DOHH2 (cell line): Measurements from ENCODE around the gene DERL3.
A peak's percentile ranks its signal among the peaks of the same experiment; 100 is the strongest.

Source experiments
- H3F3A ChIP-seq: fragments of 200-600 bp; sonication (generic), shearing (Covaris generic); 2 replicates; pipeline ENCODE4 v1.6.0; 2016; ENCODE audit warnings: antibody characterized with exemption, mild to moderate bottlenecking; ENCODE audit not compliant: control insufficient read depth, insufficient read depth
- H3K27ac ChIP-seq: fragments of 200-600 bp; sonication (generic); 2 replicates; pipeline ENCODE4 v1.5.1; 2014; ENCODE audit warnings: low read depth, mild to moderate bottlenecking, low read length, moderate library complexity
- H3K27me3 ChIP-seq: fragments of 200-600 bp; sonication (generic); 2 replicates; pipeline ENCODE4 v1.6.1; 2014; ENCODE audit warnings: mild to moderate bottlenecking, low read length, mixed read lengths; ENCODE audit not compliant: control insufficient read depth
- H3K36me3 ChIP-seq: fragments of 200-600 bp; sonication (generic); 2 replicates; pipeline ENCODE4 v1.6.1; 2014; ENCODE audit warnings: mild to moderate bottlenecking, low read length, moderate library complexity, mixed read lengths; ENCODE audit not compliant: control insufficient read depth
- H3K4me1 ChIP-seq: fragments of 200-600 bp; sonication (generic); 2 replicates; pipeline ENCODE4 v1.6.1; 2014; ENCODE audit warnings: mild to moderate bottlenecking, low read length, mixed read lengths; ENCODE audit not compliant: control insufficient read depth
- H3K4me2 ChIP-seq: fragments of 200-600 bp; sonication (generic); 2 replicates; pipeline ENCODE4 v1.6.0; 2014; ENCODE audit warnings: mild to moderate bottlenecking, low read length, moderate library complexity
- H3K4me3 ChIP-seq: fragments of 200-600 bp; sonication (generic); 2 replicates; pipeline ENCODE4 v1.5.1; 2014; ENCODE audit warnings: mild to moderate bottlenecking, low read length, mixed read lengths
- H3K79me2 ChIP-seq: fragments of 200-600 bp; sonication (generic); 2 replicates; pipeline ENCODE4 v1.6.1; 2014; ENCODE audit warnings: mild to moderate bottlenecking, low read length, mixed read lengths; ENCODE audit not compliant: control insufficient read depth
- H3K9me2 ChIP-seq: fragments of 200-600 bp; sonication (generic); replicated peaks from 2 replicates; pipeline ENCODE4 v1.6.1; 2014; ENCODE audit warnings: mild to moderate bottlenecking, low read length, mixed read lengths; ENCODE audit not compliant: control insufficient read depth
- H3K9me3 ChIP-seq: fragments of 200-600 bp; sonication (generic); 2 replicates; pipeline ENCODE4 v1.6.1; 2014; ENCODE audit warnings: antibody characterized with exemption, low read length, mixed read lengths; ENCODE audit not compliant: control insufficient read depth, insufficient read depth
- H4K20me1 ChIP-seq: fragments of 200-600 bp; sonication (generic); 2 replicates; pipeline ENCODE4 v1.6.0; 2014; ENCODE audit warnings: low read depth, mild to moderate bottlenecking, antibody characterized with exemption, low read length, moderate library complexity; ENCODE audit not compliant: control insufficient read depth, insufficient read depth
- EZH2phosphoT487 ChIP-seq: fragments of 200-600 bp; sonication (generic); IDR thresholded peaks from 2 replicates; pipeline ENCODE4 v1.6.1; 2017; ENCODE audit warnings: borderline replicate concordance, mild to moderate bottlenecking, antibody characterized with exemption, low read length, moderate library complexity, mixed read lengths
- TF ChIP-seq, protein P1 (sequence below): fragments of 200-600 bp; sonication (generic); IDR thresholded peaks from one replicate; pipeline ENCODE4 v1.5.1; 2014; ENCODE audit warnings: antibody characterized with exemption, mild to moderate bottlenecking, low read depth, low read length; ENCODE audit not compliant: poor library complexity, severe bottlenecking

Gene DERL3

DNA sequence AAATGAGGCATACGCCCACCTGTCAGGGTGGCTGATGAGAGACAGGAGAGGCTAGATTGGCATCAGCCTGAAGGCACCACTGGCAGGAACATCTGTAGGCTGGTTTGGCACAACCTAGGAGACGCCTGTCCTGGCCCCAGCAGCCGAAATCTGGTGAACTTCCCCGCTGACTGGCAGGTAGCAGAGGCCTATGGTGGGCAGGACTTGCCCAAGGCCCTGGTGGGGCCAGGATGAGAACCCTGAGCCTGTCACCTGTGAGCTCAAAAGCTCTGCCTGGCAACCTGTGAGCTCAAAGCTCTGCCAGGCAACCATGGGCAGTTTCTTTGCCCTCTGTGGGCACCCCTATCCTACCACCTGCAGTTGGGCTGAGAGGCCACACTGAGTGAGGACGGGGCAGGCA, 2.5 kb downstream of the DERL3 start:
- H3K9me2 ChIP-seq: no peaks in the 10 kb centered on the region
- peak overlapping the region; percentile 79 for H3K4me3 ChIP-seq
- peaks cover 56% of the 10 kb centered on the region for H3K79me2 ChIP-seq
- peaks cover 5% of the 10 kb centered on the region for H3F3A ChIP-seq
- H3K4me1 ChIP-seq: peaks cover 72% of the 10 kb centered on the region
- H3K27me3 ChIP-seq: no peaks in the 10 kb centered on the region
- peaks cover 69% of the 10 kb centered on the region for H3K36me3 ChIP-seq
- peak overlapping the region; percentile 91 for H3K27ac ChIP-seq
- peak overlapping the region; percentile 76 for H3K4me2 ChIP-seq
- no peaks in the 10 kb centered on the region; the same call in 1 of the 2 replicates for H4K20me1 ChIP-seq
- TF ChIP-seq, protein P1, sequence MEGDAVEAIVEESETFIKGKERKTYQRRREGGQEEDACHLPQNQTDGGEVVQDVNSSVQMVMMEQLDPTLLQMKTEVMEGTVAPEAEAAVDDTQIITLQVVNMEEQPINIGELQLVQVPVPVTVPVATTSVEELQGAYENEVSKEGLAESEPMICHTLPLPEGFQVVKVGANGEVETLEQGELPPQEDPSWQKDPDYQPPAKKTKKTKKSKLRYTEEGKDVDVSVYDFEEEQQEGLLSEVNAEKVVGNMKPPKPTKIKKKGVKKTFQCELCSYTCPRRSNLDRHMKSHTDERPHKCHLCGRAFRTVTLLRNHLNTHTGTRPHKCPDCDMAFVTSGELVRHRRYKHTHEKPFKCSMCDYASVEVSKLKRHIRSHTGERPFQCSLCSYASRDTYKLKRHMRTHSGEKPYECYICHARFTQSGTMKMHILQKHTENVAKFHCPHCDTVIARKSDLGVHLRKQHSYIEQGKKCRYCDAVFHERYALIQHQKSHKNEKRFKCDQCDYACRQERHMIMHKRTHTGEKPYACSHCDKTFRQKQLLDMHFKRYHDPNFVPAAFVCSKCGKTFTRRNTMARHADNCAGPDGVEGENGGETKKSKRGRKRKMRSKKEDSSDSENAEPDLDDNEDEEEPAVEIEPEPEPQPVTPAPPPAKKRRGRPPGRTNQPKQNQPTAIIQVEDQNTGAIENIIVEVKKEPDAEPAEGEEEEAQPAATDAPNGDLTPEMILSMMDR: no peak
- no peak for TF ChIP-seq EZH2phosphoT487
- H3K9me3 ChIP-seq: no peaks in the 10 kb centered on the region

DNA sequence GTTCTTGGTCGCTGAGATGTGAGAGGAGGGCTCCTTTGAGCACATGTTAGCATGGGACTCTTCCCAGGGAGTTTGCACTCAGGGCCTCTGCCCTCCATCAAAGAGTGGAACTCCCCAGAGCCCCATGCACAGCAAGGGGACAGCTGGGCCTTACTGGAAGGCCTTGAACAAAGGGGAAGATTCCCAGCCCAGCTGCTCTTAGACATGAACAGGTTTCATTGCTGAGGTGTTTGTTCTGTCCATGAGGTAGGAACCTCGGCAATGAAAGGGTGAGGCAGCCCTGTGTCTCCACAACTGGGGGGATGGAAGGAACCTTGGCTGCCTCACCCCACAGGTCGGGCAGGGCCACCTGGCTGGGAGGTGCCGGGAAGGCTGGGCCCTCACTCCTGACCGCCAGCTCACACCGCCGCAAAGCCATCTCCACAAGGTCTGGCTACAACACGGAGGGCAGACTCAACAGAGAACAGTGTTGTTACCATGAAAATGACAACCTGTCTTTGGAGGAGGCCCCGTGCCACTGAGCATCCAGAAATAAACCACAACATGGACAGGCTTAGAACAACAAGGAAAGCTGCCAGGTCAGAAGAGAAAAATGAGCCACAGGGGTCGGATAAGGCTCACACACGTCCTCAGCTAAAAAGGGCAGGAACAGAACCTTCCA, 3.2 kb downstream of the DERL3 start:
- peaks cover 74% of the 10 kb centered on the region for H3K4me1 ChIP-seq
- no peaks in the 10 kb centered on the region; the same call in 1 of the 2 replicates for H4K20me1 ChIP-seq
- H3K9me3 ChIP-seq: no peaks in the 10 kb centered on the region
- no peaks in the 10 kb centered on the region for H3K9me2 ChIP-seq
- H3K4me2 ChIP-seq: peak overlapping the region; percentile 76
- H3F3A ChIP-seq: peaks cover 5% of the 10 kb centered on the region
- peak overlapping the region; percentile 79 for H3K4me3 ChIP-seq
- H3K27me3 ChIP-seq: no peaks in the 10 kb centered on the region
- TF ChIP-seq, protein P1: no peak
- TF ChIP-seq EZH2phosphoT487: no peak
- H3K27ac ChIP-seq: peak overlapping the region; percentile 91
- peaks cover 63% of the 10 kb centered on the region for H3K79me2 ChIP-seq
- peaks cover 75% of the 10 kb centered on the region for H3K36me3 ChIP-seq

DNA sequence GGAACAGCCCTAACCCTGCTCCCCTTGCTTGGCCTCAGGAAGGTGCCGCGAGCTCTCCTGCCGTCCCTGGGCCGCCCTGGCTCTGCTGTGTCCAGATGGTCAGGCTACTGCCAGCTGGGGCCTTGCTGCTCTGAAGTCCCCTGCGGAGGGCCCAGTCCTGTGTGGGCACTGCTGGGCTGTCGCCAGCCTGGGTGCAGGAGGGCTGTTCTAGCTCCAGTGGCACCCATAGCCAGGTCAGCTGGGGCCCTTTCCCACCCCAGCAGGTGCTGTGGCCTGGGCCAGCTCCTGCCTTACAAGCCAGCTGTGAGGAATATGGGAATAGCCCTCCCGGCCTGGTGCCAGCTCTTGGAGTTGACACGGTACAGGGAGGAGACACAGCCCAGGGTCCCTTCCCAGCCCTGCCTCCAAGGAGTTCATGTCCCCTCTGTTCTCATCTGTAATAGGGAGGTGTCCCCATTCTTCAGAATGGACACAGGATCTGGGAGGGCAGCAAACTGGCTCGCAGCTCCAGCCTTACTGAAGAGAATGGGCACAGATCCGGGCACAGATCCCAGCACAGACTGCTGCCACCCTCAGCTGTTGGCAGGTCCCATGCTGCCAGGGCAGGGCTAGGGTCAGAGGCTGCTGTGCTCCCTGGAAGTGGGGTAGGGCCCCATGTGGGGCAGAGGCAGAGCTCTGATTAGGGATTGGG, 3.9 kb downstream of the DERL3 start:
- peak overlapping the region; percentile 76 for H3K4me2 ChIP-seq
- no peak overlapping the region for H3K4me3 ChIP-seq
- H3K27ac ChIP-seq: peak overlapping the region; percentile 91
- H3K79me2 ChIP-seq: peaks cover 70% of the 10 kb centered on the region
- H3K4me1 ChIP-seq: peaks cover 77% of the 10 kb centered on the region
- no peaks in the 10 kb centered on the region for H3K9me2 ChIP-seq
- H3K36me3 ChIP-seq: peaks cover 81% of the 10 kb centered on the region
- H3F3A ChIP-seq: peaks cover 8% of the 10 kb centered on the region
- TF ChIP-seq EZH2phosphoT487: no peak
- TF ChIP-seq, protein P1: no peak
- no peaks in the 10 kb centered on the region for H3K9me3 ChIP-seq
- H3K27me3 ChIP-seq: no peaks in the 10 kb centered on the region
- H4K20me1 ChIP-seq: no peaks in the 10 kb centered on the region; the same call in 1 of the 2 replicates
